ENCODE data around the gene SHC4.

Gene SHC4

GRCh38 chr15:48967336-48967735, 3.6 kb upstream of the SHC4 start:
- no peak for TF ChIP-seq ZNF274 (IDR thresholded peaks at IDR 0.05; ENCODE audit: low read depth, low read length)
- no peak for TF ChIP-seq SUZ12 (IDR thresholded peaks at IDR 0.05; ENCODE audit: extremely low read depth, insufficient read depth, insufficient read length)
- TF ChIP-seq YY1 (IDR thresholded peaks at IDR 0.05; ENCODE audit: insufficient read depth, insufficient read length) = no peak
- Histone ChIP-seq H3K9ac (ENCODE audit: insufficient read length, low read depth) (no peak overlapping the region), H3K4me1 (ENCODE audit: insufficient read depth, insufficient read length) (peaks cover 5% of the 10 kb centered on the region), H3K36me3 (ENCODE audit: insufficient read depth, insufficient read length, low read length) (no peaks in the 10 kb centered on the region), H3K4me3 (ENCODE audit: insufficient read length, low read depth) (no peak overlapping the region), H3K9me3 (ENCODE audit: insufficient read depth, low read length) (no peaks in the 10 kb centered on the region), H3K27me3 (ENCODE audit: insufficient read depth, insufficient read length) (peaks cover 15% of the 10 kb centered on the region)
- no peak for DNase-seq (ENCODE audit: low read depth, low spot score)

GRCh38 chr15:48966595-48967301, 3.0 kb upstream of the SHC4 start:
- TF ChIP-seq ZNF274 (IDR thresholded peaks at IDR 0.05; ENCODE audit: low read depth, low read length) (no peak), SUZ12 (IDR thresholded peaks at IDR 0.05; ENCODE audit: extremely low read depth, insufficient read depth, insufficient read length) (no peak), YY1 (IDR thresholded peaks at IDR 0.05; ENCODE audit: insufficient read depth, insufficient read length) (no peak)
- H3K4me1 ChIP-seq (ENCODE audit: insufficient read depth, insufficient read length) = peaks cover 5% of the 10 kb centered on the region
- DNase-seq (ENCODE audit: low read depth, low spot score) = no peak

GRCh38 chr15:48965972-48966371, 2.3 kb upstream of the SHC4 start:
- Histone ChIP-seq H3K4me3 (ENCODE audit: insufficient read length, low read depth) (no peak overlapping the region), H3K36me3 (ENCODE audit: insufficient read depth, insufficient read length, low read length) (no peaks in the 10 kb centered on the region), H3K9me3 (ENCODE audit: insufficient read depth, low read length) (no peaks in the 10 kb centered on the region), H3K27me3 (ENCODE audit: insufficient read depth, insufficient read length) (peaks cover 29% of the 10 kb centered on the region), H3K4me1 (ENCODE audit: insufficient read depth, insufficient read length) (peaks cover 5% of the 10 kb centered on the region), H3K9ac (ENCODE audit: insufficient read length, low read depth) (no peak overlapping the region)
- no peak for TF ChIP-seq SUZ12 (IDR thresholded peaks at IDR 0.05; ENCODE audit: extremely low read depth, insufficient read depth, insufficient read length)
- no peak for TF ChIP-seq ZNF274 (IDR thresholded peaks at IDR 0.05; ENCODE audit: low read depth, low read length)
- no peak for TF ChIP-seq YY1 (IDR thresholded peaks at IDR 0.05; ENCODE audit: insufficient read depth, insufficient read length)
- DNase-seq (ENCODE audit: low read depth, low spot score) = no peak

More at GRCh38 chr15:48966595-48967301, 3.0 kb upstream of the SHC4 start:
- H3K36me3 ChIP-seq (ENCODE audit: insufficient read depth, insufficient read length, low read length) = no peaks in the 10 kb centered on the region
- H3K27me3 ChIP-seq (ENCODE audit: insufficient read depth, insufficient read length) = peaks cover 21% of the 10 kb centered on the region
- no peak overlapping the region for H3K9ac ChIP-seq (ENCODE audit: insufficient read length, low read depth)
- H3K9me3 ChIP-seq (ENCODE audit: insufficient read depth, low read length) = no peaks in the 10 kb centered on the region
- no peak overlapping the region for H3K4me3 ChIP-seq (ENCODE audit: insufficient read length, low read depth)

- Histone ChIP-seq H3K9me3 (ENCODE audit: insufficient read depth, low read length) (no peaks in the 10 kb centered on the region), H3K4me1 (ENCODE audit: insufficient read depth, insufficient read length) (peaks cover 5% of the 10 kb centered on the region), H3K4me3 (ENCODE audit: insufficient read length, low read depth) (no peak overlapping the region), H3K9ac (ENCODE audit: insufficient read length, low read depth) (no peak overlapping the region), H3K36me3 (ENCODE audit: insufficient read depth, insufficient read length, low read length) (no peaks in the 10 kb centered on the region), H3K27me3 (ENCODE audit: insufficient read depth, insufficient read length) (peaks cover 31% of the 10 kb centered on the region)
- DNase-seq (ENCODE audit: low read depth, low spot score) = no peak
- TF ChIP-seq YY1 (IDR thresholded peaks at IDR 0.05; ENCODE audit: insufficient read depth, insufficient read length) = no peak
- no peak for TF ChIP-seq SUZ12 (IDR thresholded peaks at IDR 0.05; ENCODE audit: extremely low read depth, insufficient read depth, insufficient read length)
- TF ChIP-seq ZNF274 (IDR thresholded peaks at IDR 0.05; ENCODE audit: low read depth, low read length) = no peak
Measured at GRCh38 chr15:48964898-48965297, 1.2 kb upstream of the SHC4 start.

- DNase-seq (ENCODE audit: low read depth, low spot score) = no peak
- H3K36me3 ChIP-seq (ENCODE audit: insufficient read depth, insufficient read length, low read length) = no peaks in the 10 kb centered on the region
- peak overlapping the region; percentile 64 for H3K9ac ChIP-seq (ENCODE audit: insufficient read length, low read depth)
- H3K4me3 ChIP-seq (ENCODE audit: insufficient read length, low read depth) = peak overlapping the region; percentile 54
- TF ChIP-seq SUZ12 (IDR thresholded peaks at IDR 0.05; ENCODE audit: extremely low read depth, insufficient read depth, insufficient read length) (no peak), ZNF274 (IDR thresholded peaks at IDR 0.05; ENCODE audit: low read depth, low read length) (no peak), YY1 (IDR thresholded peaks at IDR 0.05; ENCODE audit: insufficient read depth, insufficient read length) (no peak)
- H3K4me1 ChIP-seq (ENCODE audit: insufficient read depth, insufficient read length) = peaks cover 5% of the 10 kb centered on the region
- H3K27me3 ChIP-seq (ENCODE audit: insufficient read depth, insufficient read length) = peaks cover 31% of the 10 kb centered on the region
- H3K9me3 ChIP-seq (ENCODE audit: insufficient read depth, low read length) = no peaks in the 10 kb centered on the region
Measured at GRCh38 chr15:48962662-48963523, 826 bp downstream of the SHC4 start.

GRCh38 chr15:48955967-48956366, 7.8 kb downstream of the SHC4 start:
- H3K36me3 ChIP-seq (ENCODE audit: insufficient read depth, insufficient read length, low read length) = no peaks in the 10 kb centered on the region
- H3K4me1 ChIP-seq (ENCODE audit: insufficient read depth, insufficient read length) = no peaks in the 10 kb centered on the region
- no peaks in the 10 kb centered on the region for H3K9me3 ChIP-seq (ENCODE audit: insufficient read depth, low read length)
- no peak for DNase-seq (ENCODE audit: low read depth, low spot score)
- TF ChIP-seq ZNF274 (IDR thresholded peaks at IDR 0.05; ENCODE audit: low read depth, low read length) (no peak), SUZ12 (IDR thresholded peaks at IDR 0.05; ENCODE audit: extremely low read depth, insufficient read depth, insufficient read length) (no peak), YY1 (IDR thresholded peaks at IDR 0.05; ENCODE audit: insufficient read depth, insufficient read length) (no peak)
- no peak overlapping the region for H3K9ac ChIP-seq (ENCODE audit: insufficient read length, low read depth)
- H3K4me3 ChIP-seq (ENCODE audit: insufficient read length, low read depth) = no peak overlapping the region
- H3K27me3 ChIP-seq (ENCODE audit: insufficient read depth, insufficient read length) = peaks cover 2% of the 10 kb centered on the region

- Histone ChIP-seq H3K9me3 (ENCODE audit: insufficient read depth, low read length) (no peaks in the 10 kb centered on the region), H3K9ac (ENCODE audit: insufficient read length, low read depth) (no peak overlapping the region), H3K4me3 (ENCODE audit: insufficient read length, low read depth) (no peak overlapping the region), H3K27me3 (ENCODE audit: insufficient read depth, insufficient read length) (no peaks in the 10 kb centered on the region), H3K36me3 (ENCODE audit: insufficient read depth, insufficient read length, low read length) (no peaks in the 10 kb centered on the region), H3K4me1 (ENCODE audit: insufficient read depth, insufficient read length) (no peaks in the 10 kb centered on the region)
- TF ChIP-seq ZNF274 (IDR thresholded peaks at IDR 0.05; ENCODE audit: low read depth, low read length) (no peak), YY1 (IDR thresholded peaks at IDR 0.05; ENCODE audit: insufficient read depth, insufficient read length) (no peak), SUZ12 (IDR thresholded peaks at IDR 0.05; ENCODE audit: extremely low read depth, insufficient read depth, insufficient read length) (no peak)
- DNase-seq (ENCODE audit: low read depth, low spot score) = no peak
Measured at GRCh38 chr15:48955370-48955769, 8.3 kb downstream of the SHC4 start.
